Brain pericyte (primary cell): ENCODE measurements around the gene OR2B2.
A peak's percentile ranks its signal among the peaks of the same experiment; 100 is the strongest.

Experiments used
- DNase-seq: peaks from one replicate; pipeline ENCODE4 v3.0.0-alpha.2; 2012; ENCODE audit warnings: low read depth, low spot score

OR2B2 gene

GRCh38 chr6:27867051-27867944 lies 44.9 kb downstream of the OR2B2 start:
- DNase-seq: no peak

- no peak for DNase-seq
Observed at GRCh38 chr6:27866357-27867050, 45.7 kb downstream of the OR2B2 start.

- no peak for DNase-seq
Observed at GRCh38 chr6:27865850-27866356, 46.3 kb downstream of the OR2B2 start.

GRCh38 chr6:27864906-27865849 lies 47.0 kb downstream of the OR2B2 start:
- peak; percentile 87 for DNase-seq

GRCh38 chr6:27863962-27864905 lies 48.0 kb downstream of the OR2B2 start:
- DNase-seq: no peak

GRCh38 chr6:27862396-27863066 lies 49.7 kb downstream of the OR2B2 start:
- DNase-seq: no peak

GRCh38 chr6:27861861-27862260 lies 50.3 kb downstream of the OR2B2 start:
- no peak for DNase-seq

DNA sequence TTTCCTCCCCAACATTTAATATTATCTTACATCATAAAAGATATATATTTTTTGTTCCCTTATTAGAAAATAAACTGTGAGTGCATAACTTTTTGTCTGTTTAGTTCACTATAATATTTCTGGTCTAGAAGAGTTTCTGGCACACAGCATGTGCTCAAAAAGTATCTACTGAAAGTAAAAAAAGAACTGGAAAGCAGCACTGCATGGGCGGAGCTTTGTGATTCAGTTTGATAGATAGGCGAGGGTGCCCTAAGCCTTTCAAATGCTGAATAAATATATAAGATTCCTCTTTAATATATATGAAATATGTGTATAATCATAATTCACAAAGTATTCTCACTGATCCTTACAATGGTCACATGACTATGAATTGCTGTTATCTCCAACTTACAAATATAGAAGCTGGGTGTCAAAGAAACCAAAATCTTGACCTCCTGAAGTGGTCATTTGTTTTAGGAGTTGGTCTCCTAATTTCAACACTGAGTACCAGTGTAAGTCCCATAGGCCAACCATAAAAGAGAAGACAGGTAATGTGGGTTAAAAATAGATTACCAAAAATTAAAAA lies 50.8 kb downstream of the OR2B2 start:
- DNase-seq: no peak
